ENCODE results near the gene OSGEP.

Gene OSGEP

DNA sequence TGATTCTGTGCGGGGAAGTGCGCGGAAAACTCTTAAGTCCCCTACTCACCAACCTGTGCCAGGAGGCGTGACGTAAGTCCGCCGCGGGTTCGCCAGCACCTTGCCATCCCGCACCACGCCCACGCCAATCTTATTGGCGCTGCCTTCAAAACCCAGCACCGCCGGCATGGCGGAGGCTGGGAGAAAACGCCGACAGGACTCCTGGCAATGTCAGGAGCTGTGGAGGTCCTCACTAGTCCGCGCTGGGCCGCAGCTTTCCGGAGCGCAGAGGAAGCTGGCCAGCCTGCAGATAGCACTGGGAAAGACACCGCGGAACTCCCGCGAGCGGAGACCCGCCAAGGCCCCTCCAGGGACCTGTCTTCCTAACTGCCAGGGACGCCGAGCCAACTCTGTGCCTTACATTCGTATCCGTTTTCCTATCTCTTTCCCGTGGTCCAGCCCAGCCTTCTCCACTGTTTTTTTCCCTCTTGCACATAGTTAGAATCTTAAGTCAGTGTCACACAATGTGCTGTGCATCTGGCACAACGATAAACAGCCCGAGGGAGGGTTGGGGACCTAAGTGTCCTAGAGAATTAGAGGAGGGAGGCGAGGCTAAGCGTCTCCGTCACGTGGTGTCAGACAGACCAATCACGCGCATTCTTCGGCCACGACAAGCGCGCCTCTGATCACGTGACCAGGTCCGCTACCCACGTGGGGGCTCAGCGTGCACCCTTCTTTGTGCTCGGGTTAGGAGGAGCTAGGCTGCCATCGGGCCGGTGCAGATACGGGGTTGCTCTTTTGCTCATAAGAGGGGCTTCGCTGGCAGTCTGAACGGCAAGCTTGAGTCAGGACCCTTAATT lies at the start of gene OSGEP, which contains the start of gene APEX1:
TSS of gene OSGEP (minus strand) at position 297 of the 839 bp plus-strand sequence. CDS start at position 168, 129 bp downstream.
TSS of gene APEX1 (plus strand) at position 711 of the 839 bp plus-strand sequence. CDS start 420 bp downstream, outside the sequence.
- DNase-seq (ENCODE audit: low read depth in 1 of 2, low spot score in 1 of 2), result peak; percentile 92 to 94

DNA sequence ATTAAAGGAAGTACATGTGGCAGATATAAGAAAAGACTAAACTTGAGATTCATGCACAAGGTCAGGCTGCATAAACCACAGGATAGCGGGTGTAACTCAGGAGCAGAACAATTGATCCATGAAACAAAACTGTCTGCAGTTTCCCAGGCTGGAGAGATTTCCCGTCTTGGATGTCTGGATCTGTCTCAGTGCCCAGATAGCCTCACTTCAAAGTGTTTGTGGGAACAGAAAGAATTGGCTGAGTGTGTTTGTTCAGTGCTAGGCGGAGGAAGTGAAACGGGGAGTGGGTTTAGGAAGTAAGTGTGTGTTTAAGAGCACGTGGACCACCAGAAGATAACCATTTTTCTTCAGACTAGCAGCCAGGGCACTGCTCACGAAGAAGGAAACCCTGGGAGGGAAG lies 49.3 kb upstream of the OSGEP start:
- DNase-seq (ENCODE audit: low read depth in 1 of 2, low spot score in 1 of 2), result no peak

DNA sequence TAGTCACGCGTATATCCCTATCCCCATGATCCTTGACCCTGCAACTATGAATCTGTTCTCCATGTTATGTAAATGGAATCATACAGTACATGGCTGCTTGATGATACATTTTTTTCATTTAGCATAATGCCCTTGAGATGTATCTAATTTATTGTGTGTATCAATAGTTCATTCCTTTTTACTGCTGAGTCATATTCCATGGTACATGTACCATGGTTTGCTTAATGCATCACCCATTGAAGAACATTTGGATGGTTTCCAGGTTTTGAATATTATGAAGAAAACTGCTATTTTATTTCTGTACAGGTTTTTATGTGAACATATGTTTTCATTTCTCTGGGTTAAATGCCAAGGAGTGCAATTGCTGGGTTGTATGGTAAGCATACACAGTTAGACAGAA lies 46.7 kb upstream of the OSGEP start:
- no peak for DNase-seq (ENCODE audit: low read depth in 1 of 2, low spot score in 1 of 2)

DNA sequence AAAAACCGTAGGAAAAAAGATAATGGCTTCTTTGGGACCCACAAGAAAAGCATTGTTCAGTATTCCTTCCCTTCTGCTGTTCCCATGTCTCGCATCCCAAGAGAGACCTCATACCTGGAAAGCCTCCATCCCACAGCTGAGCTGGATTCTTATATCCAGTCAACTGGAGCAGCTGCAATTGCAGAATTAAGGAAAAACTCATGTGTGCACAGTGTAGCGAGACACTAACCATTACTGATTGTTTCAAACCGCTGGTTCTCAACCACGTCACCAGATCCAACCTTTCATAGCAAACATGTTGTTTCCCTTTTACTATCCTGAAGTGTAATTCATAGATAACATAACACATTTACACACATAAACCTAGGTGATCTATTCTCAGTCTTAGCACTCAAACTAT lies 45.3 kb upstream of the OSGEP start:
- no peak for DNase-seq (ENCODE audit: low read depth in 1 of 2, low spot score in 1 of 2)

DNA sequence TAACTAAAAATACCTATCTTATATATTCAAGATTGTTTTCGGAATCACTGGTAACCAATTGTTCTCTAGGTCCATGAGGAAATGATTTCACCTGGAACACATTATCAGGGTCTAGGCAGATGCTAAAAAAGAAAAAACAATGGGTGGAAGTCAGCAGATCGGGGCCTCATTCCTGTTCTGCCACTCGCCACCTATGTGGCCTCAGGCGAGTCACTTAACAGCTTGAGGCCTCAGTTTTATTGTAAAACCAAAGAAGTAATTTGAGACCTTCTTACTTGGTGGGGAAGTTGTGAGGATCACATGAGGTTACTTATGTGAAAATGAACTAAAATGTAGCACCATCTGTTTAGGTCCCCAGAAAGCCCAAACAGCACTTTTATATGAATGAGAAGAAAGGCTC lies 44.5 kb upstream of the OSGEP start:
- no peak for DNase-seq (ENCODE audit: low read depth in 1 of 2, low spot score in 1 of 2)

DNA sequence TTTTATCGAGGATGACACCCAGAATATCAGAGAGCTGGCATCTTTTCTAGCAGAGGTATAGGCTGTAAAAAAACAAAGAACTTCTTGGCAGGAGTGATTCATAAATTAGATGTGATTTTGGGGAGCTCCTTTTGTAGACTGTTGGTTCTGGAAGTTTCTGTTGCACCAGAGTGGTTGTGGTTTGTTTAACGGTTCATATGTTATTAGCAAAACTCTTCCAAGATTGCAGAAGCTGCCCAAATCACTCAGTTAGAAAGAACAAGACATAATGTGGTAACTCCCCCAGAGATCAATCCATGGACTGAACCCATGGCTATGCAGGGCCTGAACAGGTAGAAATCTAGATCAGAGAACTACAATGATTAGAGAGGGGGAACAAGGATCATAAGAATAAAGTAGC lies 44.0 kb upstream of the OSGEP start:
- no peak for DNase-seq (ENCODE audit: low read depth in 1 of 2, low spot score in 1 of 2)

DNA sequence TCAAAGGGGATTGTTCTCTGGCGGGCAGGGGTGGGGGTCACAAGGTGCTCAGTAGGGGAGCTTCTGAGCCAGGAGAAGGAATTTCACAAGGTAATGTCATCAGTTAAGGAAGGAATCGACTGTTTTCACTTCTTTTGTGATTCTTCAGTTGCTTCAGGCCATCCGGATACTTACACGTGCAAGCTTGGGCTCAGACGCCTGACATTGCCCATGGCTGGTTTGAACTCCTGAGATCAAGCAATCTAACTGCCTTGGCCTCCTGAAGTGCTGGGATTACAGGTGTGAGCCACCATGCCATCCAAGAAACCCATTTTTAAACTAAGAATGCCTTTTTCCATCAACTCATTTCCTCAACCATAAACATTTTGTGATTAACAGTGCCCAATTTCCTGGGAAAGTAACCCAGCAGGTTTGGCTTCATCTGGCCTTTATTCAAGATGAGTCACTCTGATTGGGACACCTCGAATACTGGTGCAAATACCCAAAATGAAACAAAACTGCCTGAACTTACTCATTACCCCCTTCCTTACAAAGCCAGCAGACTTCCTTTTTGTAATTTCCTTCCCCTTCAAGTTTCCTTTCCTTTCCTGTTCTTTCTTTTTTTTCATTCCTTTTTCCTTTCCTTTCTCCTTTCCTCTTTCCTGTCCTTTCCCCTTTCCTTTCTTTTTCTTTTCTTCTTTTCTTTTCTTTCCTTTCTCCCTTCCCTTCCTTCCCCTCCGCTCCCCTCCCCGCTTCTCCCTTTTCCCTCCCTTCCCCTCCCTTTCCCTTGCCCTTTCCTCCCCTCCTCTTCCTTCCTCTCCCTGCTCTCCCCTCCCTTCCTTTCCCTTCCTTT lies 40.5 kb upstream of the OSGEP start:
- no peak for DNase-seq (ENCODE audit: low read depth in 1 of 2, low spot score in 1 of 2)

DNA sequence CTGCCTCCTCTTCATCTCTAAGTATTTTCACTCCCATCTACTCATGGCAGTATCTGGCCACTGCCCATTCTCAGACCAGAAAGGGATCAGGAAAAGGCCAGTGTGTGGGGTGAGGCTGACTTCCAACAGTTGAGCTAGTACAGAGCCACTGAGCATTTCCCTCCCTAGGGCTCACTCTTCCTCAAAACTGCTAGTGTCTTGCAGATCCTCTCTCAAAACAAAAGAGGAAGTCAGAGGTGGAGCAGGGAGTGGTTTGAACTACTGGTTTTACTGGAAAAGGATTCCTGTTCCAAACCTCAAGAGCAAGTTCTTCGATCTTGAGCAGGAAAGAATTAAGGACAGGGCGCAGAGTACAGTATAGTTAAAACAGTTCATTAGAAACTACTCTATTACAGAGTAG lies 39.0 kb upstream of the OSGEP start:
- DNase-seq (ENCODE audit: low read depth in 1 of 2, low spot score in 1 of 2), result no peak

DNA sequence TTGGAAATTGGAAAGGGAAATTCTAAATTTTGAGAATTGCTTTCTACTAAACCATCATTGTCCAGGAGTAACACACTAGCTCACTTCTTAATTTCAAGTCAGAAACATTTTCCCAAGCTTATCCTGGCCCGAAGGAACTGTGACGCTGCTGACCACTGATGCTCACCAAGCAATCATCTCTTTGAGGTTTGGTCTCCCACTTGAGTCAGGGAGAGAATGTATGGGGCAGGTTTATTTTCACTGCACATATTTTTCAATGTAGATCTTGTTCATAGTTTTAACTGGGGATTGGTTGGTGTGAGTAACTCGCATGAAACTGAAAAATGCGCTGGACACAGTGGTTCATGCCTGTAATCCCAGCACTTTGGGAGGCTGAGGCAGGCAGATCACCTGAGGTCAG lies 37.9 kb upstream of the OSGEP start:
- no peak for DNase-seq (ENCODE audit: low read depth in 1 of 2, low spot score in 1 of 2)

DNA sequence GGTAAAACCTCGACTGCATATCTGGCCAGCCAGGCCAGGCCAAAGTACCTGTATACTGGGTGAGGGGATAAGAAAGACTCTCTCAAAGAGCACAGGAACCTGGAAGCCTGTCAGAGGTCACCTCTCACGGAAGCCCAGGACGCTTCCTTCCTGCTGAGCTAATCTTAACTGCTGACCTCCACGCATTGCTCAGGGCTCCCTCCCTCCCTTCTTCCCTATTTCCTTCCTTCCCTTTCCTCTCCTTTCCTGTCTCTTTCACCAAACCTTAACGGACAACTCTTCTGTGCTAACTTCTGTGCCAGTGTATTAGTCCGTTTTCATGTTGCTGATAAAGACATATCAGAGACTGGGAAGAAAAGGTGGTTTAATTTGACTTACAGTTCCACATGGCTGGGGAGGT lies 36.0 kb upstream of the OSGEP start:
- DNase-seq (ENCODE audit: low read depth in 1 of 2, low spot score in 1 of 2), result no peak

DNA sequence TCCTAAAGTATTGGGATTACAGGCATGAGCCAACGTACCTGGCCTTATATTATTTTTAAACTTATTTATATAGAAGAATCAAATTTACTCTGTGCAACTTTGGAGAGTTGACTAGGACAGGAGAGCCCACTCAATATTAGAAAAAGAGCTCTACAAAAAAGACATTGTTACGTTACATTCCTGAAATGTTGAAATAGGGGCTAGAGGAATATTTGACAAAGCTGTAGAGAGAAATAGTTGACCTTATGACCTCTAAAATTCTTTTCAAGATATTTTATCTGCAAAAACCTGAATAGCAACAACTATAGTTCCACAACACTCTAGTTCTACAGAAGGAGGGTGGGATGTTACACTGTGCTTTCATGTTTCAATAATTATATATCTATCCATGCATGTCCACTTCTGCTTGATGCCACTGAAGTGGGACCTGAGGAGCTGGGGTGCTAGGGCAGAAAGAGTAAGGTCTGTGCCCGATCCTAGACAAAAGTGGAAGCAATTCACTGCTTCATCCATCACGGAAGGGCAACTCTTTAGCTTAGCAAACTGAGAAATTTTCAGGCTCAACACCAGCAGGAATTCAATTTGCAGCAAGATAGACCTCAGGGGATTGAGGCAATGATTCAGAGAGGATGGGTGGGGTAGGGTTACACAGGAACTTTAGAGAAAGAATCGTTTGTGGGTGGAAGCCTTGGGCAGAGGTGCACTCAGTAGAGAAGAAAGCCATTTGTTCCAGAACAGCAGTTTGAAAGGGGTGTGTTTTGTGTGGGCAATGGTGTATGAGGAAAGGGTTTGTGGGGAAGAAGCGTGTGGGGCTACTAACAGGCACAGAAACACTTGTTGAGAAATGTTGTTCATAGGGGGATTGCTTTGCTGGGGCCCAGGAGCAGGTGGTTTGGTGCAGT lies 34.7 kb upstream of the OSGEP start:
- no peak for DNase-seq (ENCODE audit: low read depth in 1 of 2, low spot score in 1 of 2)

DNA sequence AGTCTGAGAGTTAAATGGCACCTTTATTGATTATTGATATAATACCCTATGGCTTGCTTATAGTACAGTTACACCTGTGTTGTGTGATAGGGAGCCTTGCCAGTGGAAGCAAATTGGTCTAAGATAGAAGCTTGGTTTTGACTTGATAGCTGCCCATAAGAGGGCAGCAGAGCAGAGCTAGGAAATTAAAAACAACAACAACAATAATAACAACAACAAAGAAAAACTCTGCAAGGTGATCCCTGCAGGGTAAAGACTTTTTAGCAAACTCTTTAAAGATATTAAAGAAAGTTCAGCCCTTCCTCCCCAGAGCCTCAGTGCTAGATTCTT lies 32.7 kb upstream of the OSGEP start:
- no peak for DNase-seq (ENCODE audit: low read depth in 1 of 2, low spot score in 1 of 2)

DNA sequence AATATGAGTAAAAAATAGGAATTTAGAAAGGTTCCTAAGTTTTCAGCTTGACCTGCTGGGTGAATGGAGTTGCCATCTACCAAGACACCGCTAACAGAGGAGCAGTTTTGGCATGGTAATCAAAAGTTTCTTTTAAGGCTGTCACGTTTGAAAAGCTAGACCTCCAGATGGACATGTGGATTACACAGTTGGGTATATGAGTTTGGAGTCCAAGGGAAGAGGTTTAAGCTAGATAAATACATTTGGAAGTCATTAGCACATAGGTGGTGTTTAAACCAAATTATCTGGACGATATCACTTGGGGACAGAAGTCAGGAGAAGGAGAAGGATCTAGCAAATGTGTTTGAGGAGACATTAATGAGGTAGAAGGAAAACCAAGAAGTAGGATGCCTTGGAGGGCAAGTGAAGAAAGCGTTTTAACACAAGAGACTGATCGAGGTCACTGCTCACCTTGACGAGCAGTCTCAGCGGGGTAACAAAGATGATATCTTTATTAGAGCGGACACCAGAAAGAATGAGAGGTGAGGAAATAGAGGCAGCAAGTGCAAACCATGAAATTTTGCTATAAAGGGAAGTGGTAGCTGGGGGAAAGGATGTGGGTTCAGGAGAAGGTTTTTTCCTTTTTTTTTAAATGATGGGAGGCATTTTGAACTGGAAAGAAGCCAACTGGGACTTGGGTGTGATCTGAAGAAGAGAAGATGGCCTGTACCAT lies 32.2 kb upstream of the OSGEP start:
- no peak for DNase-seq (ENCODE audit: low read depth in 1 of 2, low spot score in 1 of 2)

DNA sequence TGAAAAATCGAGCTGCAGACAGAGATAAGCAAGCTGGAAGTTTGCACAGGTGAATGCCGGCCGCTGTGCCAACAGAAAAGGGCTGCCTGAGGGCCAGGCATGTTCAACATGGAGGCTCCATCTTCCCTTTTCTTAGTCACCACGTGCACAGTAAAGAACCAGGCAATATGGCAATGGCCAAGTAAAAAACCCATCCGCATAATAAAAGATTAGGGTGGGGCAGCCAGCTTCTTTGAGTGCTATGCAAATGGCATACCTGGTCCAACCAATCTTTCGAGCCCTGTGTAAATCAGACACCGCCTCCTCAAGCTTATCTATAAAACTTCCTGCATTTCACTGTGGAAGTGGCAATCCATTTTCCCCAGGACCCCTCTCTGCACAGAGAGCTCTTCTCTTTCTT lies 31.3 kb upstream of the OSGEP start:
- no peak for DNase-seq (ENCODE audit: low read depth in 1 of 2, low spot score in 1 of 2)

DNA sequence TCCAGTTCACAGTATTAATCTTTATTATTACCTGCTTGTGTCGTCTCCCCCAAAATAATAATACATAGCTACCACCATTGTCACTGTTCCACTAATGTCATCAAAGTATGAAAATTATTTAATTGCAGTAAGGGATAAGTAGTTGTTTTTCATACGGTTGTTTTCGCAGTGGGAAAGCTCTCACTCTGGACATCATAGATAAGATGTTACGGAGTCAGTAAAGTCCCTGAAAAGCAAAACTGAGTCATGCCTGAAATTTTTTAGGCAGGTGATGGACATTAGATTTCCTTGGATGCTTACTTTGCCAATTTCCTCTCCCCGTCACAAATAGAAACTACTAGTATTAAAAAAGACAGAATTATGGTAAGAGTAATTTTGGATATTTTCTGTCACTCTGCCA lies 27.8 kb upstream of the OSGEP start:
- no peak for DNase-seq (ENCODE audit: low read depth in 1 of 2, low spot score in 1 of 2)

DNA sequence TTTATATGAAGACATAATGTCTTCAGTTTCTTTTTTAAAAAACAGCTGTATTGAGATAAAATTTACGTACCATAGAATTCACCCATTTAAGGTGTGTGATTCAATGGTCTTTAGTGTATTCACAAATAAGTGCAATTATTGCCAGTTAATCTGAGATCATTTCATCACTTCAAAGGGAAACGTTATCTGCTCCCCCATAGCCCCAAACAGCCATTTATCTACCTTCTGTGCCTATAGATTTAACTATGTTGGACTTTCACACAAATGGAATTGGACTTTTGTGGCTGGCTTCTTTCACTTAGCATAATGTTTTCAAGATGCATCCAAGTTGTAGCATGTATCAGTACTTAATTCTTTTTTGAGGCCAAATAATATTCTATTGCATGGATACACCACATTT lies 24.3 kb upstream of the OSGEP start:
- DNase-seq (ENCODE audit: low read depth in 1 of 2, low spot score in 1 of 2), result no peak

DNA sequence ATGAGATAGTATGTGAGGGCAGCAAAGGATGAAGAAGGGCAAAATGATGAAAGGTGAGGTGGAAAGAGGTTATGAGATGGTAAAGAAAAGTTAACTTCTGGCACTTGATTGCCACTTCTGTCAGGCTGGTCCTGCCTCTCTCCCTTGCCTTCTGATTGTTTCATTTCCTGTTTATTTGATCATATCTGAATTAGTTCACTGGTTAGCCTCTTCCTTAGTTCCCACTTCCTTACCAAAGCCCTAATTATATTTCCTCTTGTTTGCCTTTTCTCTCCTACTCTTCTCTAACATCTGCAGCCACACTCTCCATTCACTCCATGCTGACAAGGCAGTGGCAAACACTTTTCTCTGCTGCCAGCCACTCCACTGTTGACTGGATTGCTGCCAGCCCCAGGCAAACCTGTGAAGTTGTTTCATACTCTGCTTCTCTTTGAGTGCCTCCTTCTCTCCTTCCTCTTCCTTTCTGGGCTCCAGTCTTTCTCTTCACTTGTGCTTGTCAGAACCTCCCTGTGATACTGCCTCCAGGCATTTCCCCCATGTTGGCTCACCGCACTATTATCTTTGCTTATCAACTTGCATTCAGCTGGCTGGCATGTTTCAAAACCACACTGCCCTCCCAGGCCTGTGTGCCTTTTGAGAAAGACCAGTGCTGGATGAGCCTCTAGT lies 22.7 kb upstream of the OSGEP start:
- no peak for DNase-seq (ENCODE audit: low read depth in 1 of 2, low spot score in 1 of 2)

DNA sequence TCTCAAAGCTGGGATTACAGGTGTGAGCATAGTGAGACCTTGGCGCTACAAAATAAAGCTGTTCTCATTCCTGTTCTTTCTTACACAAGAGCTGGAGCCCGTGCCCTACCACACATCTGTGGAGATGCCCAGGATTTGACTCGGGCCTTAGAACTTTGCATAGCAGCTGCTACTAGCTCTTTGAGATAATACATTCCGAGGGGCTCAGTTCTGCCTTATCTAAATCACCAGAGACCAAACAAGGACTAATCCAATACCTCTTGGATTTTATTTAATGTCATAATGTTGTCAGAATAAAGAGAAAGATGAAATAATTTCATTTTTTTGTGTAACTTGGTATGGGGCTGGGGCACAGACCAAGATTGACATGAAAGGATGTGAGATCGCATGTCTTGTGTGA lies 22.2 kb upstream of the OSGEP start:
- DNase-seq (ENCODE audit: low read depth in 1 of 2, low spot score in 1 of 2), result no peak

DNA sequence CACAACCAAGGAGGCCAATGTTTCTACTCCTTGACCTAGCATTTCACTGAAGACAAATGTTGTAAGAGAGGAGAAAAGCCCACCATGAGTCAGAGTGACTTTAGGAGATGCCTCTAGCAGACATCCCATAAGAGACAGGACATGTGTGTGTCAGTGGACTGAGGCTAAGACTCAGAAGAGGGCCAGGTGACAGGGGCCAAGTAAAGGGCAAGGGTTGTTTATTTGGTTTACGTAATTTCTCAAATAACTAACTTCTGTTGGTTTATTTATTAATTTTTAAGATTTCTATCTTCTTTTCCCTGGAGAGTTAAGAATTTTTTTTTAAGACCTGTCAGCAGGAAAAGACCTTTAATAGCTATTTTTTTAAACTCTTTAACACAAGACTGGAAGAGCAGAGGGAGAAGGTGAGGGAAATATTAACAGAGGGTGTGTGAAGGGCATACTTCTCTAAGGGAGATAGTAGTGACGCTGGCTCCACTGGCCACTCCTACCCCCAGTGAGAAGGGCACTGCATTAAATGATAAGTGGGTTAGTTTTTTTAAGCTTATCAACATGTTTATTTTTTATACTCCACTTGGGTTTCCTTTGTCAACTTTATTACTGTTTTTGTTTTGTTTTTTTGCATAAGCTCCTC lies 18.0 kb upstream of the OSGEP start:
- DNase-seq (ENCODE audit: low read depth in 1 of 2, low spot score in 1 of 2), result no peak

DNA sequence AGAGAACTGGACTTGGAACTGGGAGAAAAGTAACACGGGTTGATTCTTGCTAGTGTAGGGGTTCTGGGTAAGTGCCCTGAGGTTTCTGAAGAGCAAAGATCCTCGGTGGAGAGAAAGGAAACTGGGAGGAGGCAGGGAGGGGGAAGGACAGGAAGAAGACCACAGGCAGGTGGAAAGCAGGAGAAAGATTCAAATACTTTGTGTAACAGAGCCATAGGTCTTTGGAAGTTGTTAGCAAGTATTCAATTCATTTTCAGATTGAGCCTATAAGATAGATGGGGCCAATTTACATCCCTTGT lies 15.9 kb upstream of the OSGEP start:
- DNase-seq (ENCODE audit: low read depth in 1 of 2, low spot score in 1 of 2), result no peak

Measured in activated T-helper 1 cell treated with anti-CD3 and anti-CD28 coated beads, Interleukin-2, amount 50 U/mL, for 16 hours (primary cell).